Chondrocyte (in vitro differentiated cells): ENCODE results near the gene MUSK. TPM values are rescaled to one million over a fixed set of nuclear protein-coding genes. Genes with fewer than 3 reads are reported as not detected.
"Not testable (repeated sequence)": the region's sequence is repeated elsewhere in the genome, so short reads cannot be mapped to it uniquely, and the experiment has no call there.

Experiments
- DNase-seq: peaks from one replicate; pipeline ENCODE4 v3.0.0; 2021; ENCODE audit warnings: mixed read lengths, low spot score
- H3K27ac Mint-ChIP-seq: one replicate; pipeline ENCODE4 v1.8.0; 2021; ENCODE audit warnings: mild to moderate bottlenecking, moderate library complexity, mixed read lengths; ENCODE audit not compliant: unreplicated experiment
- H3K27me3 Mint-ChIP-seq: 2 replicates; pipeline ENCODE4 v1.8.0; 2021; ENCODE audit warnings: low read depth, mixed read lengths
- H3K36me3 Mint-ChIP-seq: 2 replicates; pipeline ENCODE4 v1.8.0; 2021; ENCODE audit warnings: low read depth, mixed read lengths
- H3K4me1 Mint-ChIP-seq: 2 replicates; pipeline ENCODE4 v1.8.0; 2021; ENCODE audit warnings: low read depth, mild to moderate bottlenecking, mixed read lengths
- H3K4me3 Mint-ChIP-seq: one replicate; pipeline ENCODE4 v1.8.0; 2021; ENCODE audit warnings: mild to moderate bottlenecking, moderate library complexity, mixed read lengths; ENCODE audit not compliant: unreplicated experiment
- H3K9me3 Mint-ChIP-seq: 2 replicates; pipeline ENCODE4 v1.8.0; 2021; ENCODE audit warnings: low read depth, mixed read lengths
- CTCF ChIP-seq: fragments of 200-600 bp; sonication (generic); IDR thresholded peaks from 2 replicates; pipeline ENCODE4 v1.5.0; 2021; ENCODE audit warnings: antibody characterized with exemption, mild to moderate bottlenecking, moderate library complexity
- total RNA-seq: library from RNA; stranded (reverse); gene quantifications from 3 replicates; pipeline ENCODE4 v1.2.1, GENCODE V29; 2021

Gene MUSK
- total RNA-seq, 1 donor from 2014 or later, result not detected

DNA sequence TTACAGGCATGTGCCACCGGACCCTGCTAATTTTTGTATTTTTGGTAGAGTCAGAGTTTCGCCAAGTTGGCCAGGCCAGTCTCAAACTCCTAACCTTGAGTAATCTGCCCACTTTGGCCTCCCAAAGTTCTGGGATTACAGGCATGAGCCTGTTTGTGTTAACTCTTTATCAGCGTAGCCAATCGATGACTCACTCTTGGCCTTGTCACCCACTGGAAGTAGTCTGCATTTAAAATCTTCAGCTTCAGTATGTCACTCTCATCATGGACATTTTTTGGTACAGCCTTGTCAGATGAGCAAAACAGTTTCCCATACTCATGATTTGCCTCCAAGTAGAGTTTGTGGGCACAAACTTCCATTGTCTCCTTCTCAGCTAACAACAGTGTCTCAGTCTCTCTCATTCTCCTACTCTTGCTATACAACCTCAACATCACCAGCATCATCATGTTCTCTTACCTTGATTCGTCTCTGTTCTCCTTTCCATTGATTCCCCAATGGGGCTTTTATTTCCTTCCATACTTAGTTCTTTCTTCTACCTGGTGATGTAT, 22.5 kb downstream of the MUSK start:
- TF ChIP-seq CTCF, result no peak
- Mint-ChIP-seq H3K27ac (no peak overlapping the region), H3K9me3 (peaks cover 6% of the 10 kb centered on the region), H3K4me1 (peaks cover 4% of the 10 kb centered on the region), H3K27me3 (no peaks in the 10 kb centered on the region), H3K36me3 (no peaks in the 10 kb centered on the region), H3K4me3 (no peak overlapping the region)
- no peak for DNase-seq

DNA sequence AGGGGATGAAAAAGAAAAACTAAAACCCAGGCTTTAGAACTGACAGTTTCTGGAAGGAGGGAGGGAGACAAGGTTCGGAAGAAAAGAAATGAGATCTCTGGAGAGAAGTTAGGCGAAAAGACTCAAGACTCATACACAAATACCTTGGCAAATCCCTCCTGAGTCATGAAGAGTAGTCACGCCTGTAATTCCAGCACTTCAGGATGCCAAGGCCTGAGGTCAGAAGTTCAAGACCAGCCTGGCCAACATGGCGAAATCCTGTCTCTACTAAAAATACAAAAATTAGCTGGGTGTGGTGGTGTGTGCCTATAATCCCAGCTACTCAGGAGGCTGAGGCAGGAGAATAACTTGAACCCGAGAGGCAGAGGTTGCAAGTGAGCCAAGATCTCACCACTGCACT, 27.3 kb downstream of the MUSK start:
- not testable (repeated sequence) for H3K4me1 Mint-ChIP-seq, H3K36me3 Mint-ChIP-seq, DNase-seq, H3K27me3 Mint-ChIP-seq, H3K9me3 Mint-ChIP-seq, H3K27ac Mint-ChIP-seq, H3K4me3 Mint-ChIP-seq

- Mint-ChIP-seq H3K27me3 (no peaks in the 10 kb centered on the region), H3K9me3 (no peaks in the 10 kb centered on the region), H3K27ac (no peak overlapping the region), H3K4me3 (no peak overlapping the region), H3K4me1 (peaks cover 12% of the 10 kb centered on the region), H3K36me3 (peaks cover 1% of the 10 kb centered on the region)
- TF ChIP-seq CTCF, result no peak
- no peak for DNase-seq
Observed at GRCh38 chr9:110700953-110701352, 32.4 kb downstream of the MUSK start.

DNA sequence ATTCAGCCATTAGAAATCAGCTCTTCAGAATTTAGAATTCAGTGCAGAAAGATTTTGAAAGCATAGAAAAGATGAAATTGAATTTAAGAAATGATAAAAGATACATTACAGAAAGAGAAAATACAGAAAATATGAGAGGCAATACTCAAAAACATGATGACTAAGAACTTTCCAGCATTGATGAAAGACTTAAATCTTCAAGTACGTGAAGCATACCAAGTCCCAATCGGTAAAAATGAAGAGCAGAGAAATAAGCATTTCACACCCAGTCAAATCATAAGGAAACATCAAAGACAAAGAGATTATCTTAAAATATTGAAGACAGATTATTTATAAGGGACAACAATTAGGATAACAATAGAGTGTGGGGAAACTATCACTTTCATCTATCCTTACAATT, 35.1 kb downstream of the MUSK start:
- no peaks in the 10 kb centered on the region for H3K27me3 Mint-ChIP-seq
- no peak for TF ChIP-seq CTCF
- no peak for DNase-seq
- no peak overlapping the region for H3K4me3 Mint-ChIP-seq
- H3K27ac Mint-ChIP-seq, result no peak overlapping the region
- no peaks in the 10 kb centered on the region for H3K9me3 Mint-ChIP-seq
- peaks cover 12% of the 10 kb centered on the region for H3K4me1 Mint-ChIP-seq
- peaks cover 1% of the 10 kb centered on the region for H3K36me3 Mint-ChIP-seq

DNA sequence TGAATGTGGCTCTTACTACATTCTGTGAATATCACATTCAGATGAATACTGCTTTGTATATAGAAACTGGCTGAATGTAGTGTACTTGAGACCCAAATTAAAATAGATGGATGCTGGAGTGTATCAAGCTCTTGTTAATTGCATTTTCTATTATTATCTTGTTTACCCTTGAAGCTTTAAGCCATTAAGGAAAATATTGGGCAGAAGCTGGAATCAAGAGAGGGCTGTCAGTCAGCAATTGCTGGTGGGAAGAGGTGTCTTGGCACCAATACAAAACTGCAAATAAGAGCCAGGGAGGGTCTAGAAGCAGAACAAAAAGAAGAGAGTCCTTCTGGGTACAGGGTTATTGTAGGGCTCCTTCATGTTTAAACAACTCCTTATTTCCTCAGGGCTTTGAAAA, 38.8 kb downstream of the MUSK start:
- peaks cover 1% of the 10 kb centered on the region for H3K36me3 Mint-ChIP-seq
- DNase-seq, result no peak
- H3K4me3 Mint-ChIP-seq, result no peak overlapping the region
- no peak overlapping the region for H3K27ac Mint-ChIP-seq
- no peaks in the 10 kb centered on the region for H3K27me3 Mint-ChIP-seq
- TF ChIP-seq CTCF, result no peak
- H3K4me1 Mint-ChIP-seq, result no peaks in the 10 kb centered on the region
- no peaks in the 10 kb centered on the region for H3K9me3 Mint-ChIP-seq

DNA sequence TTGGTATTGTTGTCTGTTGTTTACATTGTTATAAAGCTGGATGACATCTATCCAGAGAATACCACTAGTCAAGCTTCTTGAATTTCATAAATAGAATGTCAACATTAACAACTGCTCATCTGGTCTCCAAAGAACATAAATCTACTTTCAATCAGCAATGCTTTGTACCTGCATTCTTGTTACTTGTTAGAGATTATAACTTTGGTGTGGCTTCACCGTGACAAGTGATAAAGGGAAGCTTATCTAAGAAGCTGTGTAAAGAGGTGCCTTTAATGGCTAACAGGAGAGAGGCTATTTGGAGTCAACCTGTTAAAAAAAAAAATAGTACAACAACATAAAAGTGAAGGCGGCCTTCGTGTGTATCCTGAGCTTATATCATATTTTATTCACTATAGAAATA, 41.8 kb downstream of the MUSK start:
- peaks cover 10% of the 10 kb centered on the region for H3K4me1 Mint-ChIP-seq
- no peaks in the 10 kb centered on the region for H3K9me3 Mint-ChIP-seq
- no peaks in the 10 kb centered on the region for H3K36me3 Mint-ChIP-seq
- no peaks in the 10 kb centered on the region for H3K27me3 Mint-ChIP-seq
- DNase-seq, result no peak
- TF ChIP-seq CTCF, result no peak
- no peak overlapping the region for H3K4me3 Mint-ChIP-seq
- H3K27ac Mint-ChIP-seq, result no peak overlapping the region
